Erythroblast (primary cell): ENCODE data around the gene GGACT.

Experiments
- GATA1 ChIP-seq: IDR thresholded peaks from 2 replicates; pipeline ENCODE4 v1.6.1; 2011; ENCODE audit warnings: low read depth, mild to moderate bottlenecking, control low read depth, low read length, moderate library complexity
- POLR2A ChIP-seq: IDR thresholded peaks from 2 replicates; pipeline ENCODE4 v1.6.1; 2011; ENCODE audit warnings: mild to moderate bottlenecking, low read length

DNA sequence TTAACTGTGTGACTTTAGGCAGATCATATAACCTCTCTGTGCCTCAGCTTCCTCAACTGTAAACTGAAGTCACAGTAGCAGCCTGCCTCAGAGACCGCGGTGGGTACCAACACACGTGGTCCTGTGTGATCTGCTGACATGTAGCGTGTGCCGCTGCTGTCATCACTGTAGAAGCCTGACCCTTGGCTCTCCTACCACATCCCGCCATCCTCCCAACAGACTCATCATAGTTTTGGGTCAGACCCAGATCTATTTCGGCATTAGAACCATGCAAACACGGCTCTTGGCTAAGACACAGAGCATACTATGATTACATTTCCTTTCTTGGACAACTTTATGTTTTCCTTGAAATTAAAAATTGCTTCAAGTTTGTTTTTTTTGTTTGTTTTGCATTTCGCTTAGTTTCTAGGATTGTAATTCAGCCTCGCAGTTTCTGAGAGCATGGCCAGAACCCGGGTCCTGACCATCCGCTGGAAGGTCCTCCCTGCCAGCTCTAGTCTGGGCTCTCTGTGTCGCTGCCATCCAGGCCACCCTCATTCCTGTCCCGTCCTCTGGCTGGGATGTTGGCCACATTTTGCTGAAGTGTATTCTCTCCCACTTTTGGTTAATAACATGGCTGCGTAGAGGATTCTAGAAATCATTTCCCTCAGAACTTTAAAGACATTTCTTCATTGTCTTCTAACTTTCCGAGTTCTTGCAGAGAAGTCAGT lies 53.0 kb downstream of the GGACT start:
- no peak for TF ChIP-seq POLR2A
- no peak for TF ChIP-seq GATA1
